Adrenal gland (tissue), 5 donors: Measurements from ENCODE around the gene OSBPL7.

Experiments used
- POLR2A ChIP-seq, 2 donors: fragments of 450-650 bp; IDR thresholded peaks; one replicate each; pipeline ENCODE4 v1.6.1; 2017; ENCODE audit warnings: antibody characterized with exemption in 2 of 2, mild to moderate bottlenecking in 2 of 2, moderate library complexity in 1 of 2
- TF ChIP-seq, protein P1 (sequence below), 6 experiments: fragments of 450-650 bp in 4 of 6; fragments of 200-600 bp in 2 of 6; sonication (generic) in 1 of 6; IDR thresholded peaks; 1 replicate in 5 of 6; 2 replicates in 1 of 6; pipeline versions ENCODE4 v1.5.1 to v1.8.0; 2016 to 2021; ENCODE audit warnings: antibody characterized with exemption in 6 of 6, mild to moderate bottlenecking in 2 of 6, moderate library complexity in 1 of 6
- donor health status: DM: no; HTN: no; CAD: no.

DNA sequence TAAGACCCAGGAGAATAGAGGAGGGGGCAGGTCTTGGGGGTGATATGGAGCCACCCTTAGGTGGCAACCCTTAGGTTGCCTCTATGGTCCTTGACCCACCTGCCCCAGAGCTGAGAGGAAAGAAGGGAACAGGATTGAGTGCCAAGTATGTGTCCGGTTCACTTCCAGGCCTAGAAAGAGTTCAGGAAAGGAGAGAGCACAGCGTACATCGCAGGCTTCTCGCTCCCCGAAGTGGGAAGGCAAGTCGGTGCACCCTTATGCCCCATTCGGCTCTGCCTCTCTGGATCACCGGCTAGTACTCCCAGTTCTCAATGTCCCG lies 28.7 kb upstream of the OSBPL7 start:
- TF ChIP-seq, protein P1, sequence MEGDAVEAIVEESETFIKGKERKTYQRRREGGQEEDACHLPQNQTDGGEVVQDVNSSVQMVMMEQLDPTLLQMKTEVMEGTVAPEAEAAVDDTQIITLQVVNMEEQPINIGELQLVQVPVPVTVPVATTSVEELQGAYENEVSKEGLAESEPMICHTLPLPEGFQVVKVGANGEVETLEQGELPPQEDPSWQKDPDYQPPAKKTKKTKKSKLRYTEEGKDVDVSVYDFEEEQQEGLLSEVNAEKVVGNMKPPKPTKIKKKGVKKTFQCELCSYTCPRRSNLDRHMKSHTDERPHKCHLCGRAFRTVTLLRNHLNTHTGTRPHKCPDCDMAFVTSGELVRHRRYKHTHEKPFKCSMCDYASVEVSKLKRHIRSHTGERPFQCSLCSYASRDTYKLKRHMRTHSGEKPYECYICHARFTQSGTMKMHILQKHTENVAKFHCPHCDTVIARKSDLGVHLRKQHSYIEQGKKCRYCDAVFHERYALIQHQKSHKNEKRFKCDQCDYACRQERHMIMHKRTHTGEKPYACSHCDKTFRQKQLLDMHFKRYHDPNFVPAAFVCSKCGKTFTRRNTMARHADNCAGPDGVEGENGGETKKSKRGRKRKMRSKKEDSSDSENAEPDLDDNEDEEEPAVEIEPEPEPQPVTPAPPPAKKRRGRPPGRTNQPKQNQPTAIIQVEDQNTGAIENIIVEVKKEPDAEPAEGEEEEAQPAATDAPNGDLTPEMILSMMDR (IDR thresholded peaks at IDR 0.05), result no peak
- TF ChIP-seq POLR2A (IDR thresholded peaks at IDR 0.05), result no peak
